Keratinocyte (primary cell): ENCODE measurements around the gene FFAR4. TPM values are rescaled to one million over a fixed set of nuclear protein-coding genes. Genes with fewer than 3 reads are reported as not detected.

Experiments used
- DNase-seq: peaks from one replicate; pipeline ENCODE4 v3.0.0-alpha.2; 2011; ENCODE audit warnings: low read depth, missing footprints, low spot score
- FAIRE-seq: peaks from 2 replicates; lab custom pipeline; 2011; peaks lifted over from hg19 to GRCh38; lab: Jason Lieb, UNC
- H2AFZ ChIP-seq: 2 replicates; pipeline ENCODE4 v1.6.0; 2012; ENCODE audit warnings: low read length, control low read depth, inconsistent platforms; ENCODE audit not compliant: control insufficient read depth
- H3K27ac ChIP-seq: 2 replicates; pipeline ENCODE4 v1.5.1; 2011; ENCODE audit warnings: low read length; ENCODE audit not compliant: control insufficient read depth, insufficient read depth
- H3K27me3 ChIP-seq: 3 replicates; pipeline ENCODE4 v1.6.0; 2011; ENCODE audit warnings: low read length; ENCODE audit not compliant: control insufficient read depth, insufficient read depth; ENCODE audit errors: extremely low read depth
- H3K36me3 ChIP-seq, 2 experiments: 2 replicates in 1 of 2; 3 replicates in 1 of 2; pipeline ENCODE4 v1.5.1; 2011; ENCODE audit warnings: low read length in 2 of 2, mild to moderate bottlenecking in 1 of 2; ENCODE audit not compliant: control insufficient read depth in 2 of 2, insufficient read depth in 2 of 2; ENCODE audit errors: extremely low read depth in 1 of 2
- H3K4me1 ChIP-seq: 3 replicates; pipeline ENCODE4 v1.5.1; 2011; ENCODE audit warnings: low read length; ENCODE audit not compliant: control insufficient read depth, insufficient read depth; ENCODE audit errors: extremely low read depth
- H3K4me2 ChIP-seq: 3 replicates; pipeline ENCODE4 v1.6.0; 2011; ENCODE audit warnings: low read depth, low read length; ENCODE audit not compliant: control insufficient read depth, insufficient read depth; ENCODE audit errors: extremely low read depth
- H3K4me3 ChIP-seq, 3 experiments: fragments of 200-600 bp in 1 of 3; sonication (generic) in 1 of 3; 2 replicates in 2 of 3; 3 replicates in 1 of 3; pipeline ENCODE4 v1.5.1; 2011 to 2016; ENCODE audit warnings: low read length in 3 of 3, mild to moderate bottlenecking in 3 of 3, control low read depth in 2 of 3, inconsistent platforms in 1 of 3, low read depth in 1 of 3, mixed read lengths in 1 of 3, mixed run types in 1 of 3, moderate library complexity in 1 of 3; ENCODE audit not compliant: control insufficient read depth in 2 of 3, insufficient read depth in 2 of 3; ENCODE audit errors: extremely low read depth in 1 of 3
- H3K79me2 ChIP-seq: 2 replicates; pipeline ENCODE4 v1.6.0; 2012; ENCODE audit warnings: low read length; ENCODE audit not compliant: control insufficient read depth, insufficient read depth
- H3K9ac ChIP-seq: 3 replicates; pipeline ENCODE4 v1.6.0; 2011; ENCODE audit warnings: low read length; ENCODE audit not compliant: control insufficient read depth, insufficient read depth; ENCODE audit errors: extremely low read depth
- H3K9me1 ChIP-seq: 3 replicates; pipeline ENCODE4 v1.6.0; 2011; ENCODE audit warnings: low read length; ENCODE audit not compliant: control insufficient read depth, insufficient read depth; ENCODE audit errors: extremely low read depth
- H3K9me3 ChIP-seq: 2 replicates; pipeline ENCODE4 v1.5.1; 2012; ENCODE audit warnings: low read depth, low read length; ENCODE audit not compliant: control insufficient read depth
- H4K20me1 ChIP-seq: 3 replicates; pipeline ENCODE4 v1.6.0; 2011; ENCODE audit warnings: low read length; ENCODE audit not compliant: control insufficient read depth, insufficient read depth; ENCODE audit errors: extremely low read depth
- CTCF ChIP-seq, 3 experiments: IDR thresholded peaks in 1 of 3; conservative IDR thresholded peaks in 1 of 3; optimal IDR thresholded peaks in 1 of 3; 2 replicates in 2 of 3; 3 replicates in 1 of 3; pipeline versions ENCODE3 to v1.5.1; 2011; ENCODE audit warnings: low read length in 3 of 3, mild to moderate bottlenecking in 3 of 3, moderate library complexity in 2 of 3, control low read depth in 1 of 3, inconsistent platforms in 1 of 3; ENCODE audit not compliant: insufficient read depth in 2 of 3; ENCODE audit errors: extremely low read depth in 1 of 3
- EZH2 ChIP-seq: IDR thresholded peaks from one replicate; pipeline ENCODE4 v1.6.1; 2012; ENCODE audit warnings: inconsistent platforms, mild to moderate bottlenecking, low read length, moderate library complexity
- dilution Hi-C: fragments of 300-500 bp; cut with MboI; formaldehyde crosslinking; loops from one replicate; pipeline ENCODE4 v1.7.0; 2020; ENCODE audit warnings: low sequenced_read_pairs; ENCODE audit not compliant: extremely low pct_ligation_motif_present
- polyA plus RNA-seq, 5 experiments: library from polyadenylated mRNA; depleted of rRNA in 3 of 5; stranded (reverse) in 3 of 5; stranded (forward) in 1 of 5; unstranded in 1 of 5; fragments of >200 nt; gene quantifications; 1 replicate in 1 of 5; 2 replicates in 3 of 5; 3 replicates in 1 of 5; pipeline versions ENCODE4 v1.2.1 to v1.2.3, GENCODE V29; 2011 to 2012; ENCODE audit warnings: missing spikeins in 2 of 5, low read depth in 1 of 5, low replicate concordance in 1 of 5

Gene FFAR4
- polyA plus RNA-seq, 1 donor (not counting 4 experiments of a cell fraction or from before 2014, with no cell fraction given), result not detected

GRCh38 chr10:93547522-93547921, 18.9 kb upstream of the FFAR4 start:
- Histone ChIP-seq H3K4me3 (no peak overlapping the region), H3K9me1 (no peaks in the 10 kb centered on the region), H3K9ac (no peak overlapping the region), H3K4me2 (no peak overlapping the region), H3K27ac (no peak overlapping the region), H3K36me3 (no peaks in the 10 kb centered on the region), H3K9me3 (no peaks in the 10 kb centered on the region), H4K20me1 (no peaks in the 10 kb centered on the region), H2AFZ (no peak overlapping the region), H3K79me2 (no peaks in the 10 kb centered on the region), H3K4me1 (no peaks in the 10 kb centered on the region), H3K27me3 (no peaks in the 10 kb centered on the region)
- FAIRE-seq (no peak), DNase-seq (no peak)
- dilution Hi-C loops, result no loop called here
- TF ChIP-seq EZH2 (no peak), CTCF (optimal IDR thresholded peaks at IDR 0.05 in 1 of 3, IDR thresholded peaks at IDR 0.05 in 1 of 3, conservative IDR thresholded peaks at IDR 0.05 in 1 of 3; ENCODE audit: extremely low read depth in 1 of 3, insufficient read depth in 2 of 3, low read length in 3 of 3) (no peak)

- Histone ChIP-seq H3K9me3 (no peaks in the 10 kb centered on the region), H3K27ac (no peak overlapping the region), H3K36me3 (no peaks in the 10 kb centered on the region), H3K9ac (no peak overlapping the region), H3K4me3 (no peak overlapping the region), H3K9me1 (no peaks in the 10 kb centered on the region), H3K27me3 (no peaks in the 10 kb centered on the region), H3K79me2 (no peaks in the 10 kb centered on the region), H3K4me2 (no peak overlapping the region), H4K20me1 (no peaks in the 10 kb centered on the region), H3K4me1 (no peaks in the 10 kb centered on the region), H2AFZ (no peak overlapping the region)
- dilution Hi-C loops, result no loop called here
- TF ChIP-seq CTCF (optimal IDR thresholded peaks at IDR 0.05 in 1 of 3, IDR thresholded peaks at IDR 0.05 in 1 of 3, conservative IDR thresholded peaks at IDR 0.05 in 1 of 3; ENCODE audit: extremely low read depth in 1 of 3, insufficient read depth in 2 of 3, low read length in 3 of 3), result no peak
- no peak for TF ChIP-seq EZH2
- DNase-seq (no peak), FAIRE-seq (no peak)
Measured at GRCh38 chr10:93548376-93549071, 17.9 kb upstream of the FFAR4 start.
